ENCODE measurements around the gene HIGD1A.

Gene HIGD1A

DNA sequence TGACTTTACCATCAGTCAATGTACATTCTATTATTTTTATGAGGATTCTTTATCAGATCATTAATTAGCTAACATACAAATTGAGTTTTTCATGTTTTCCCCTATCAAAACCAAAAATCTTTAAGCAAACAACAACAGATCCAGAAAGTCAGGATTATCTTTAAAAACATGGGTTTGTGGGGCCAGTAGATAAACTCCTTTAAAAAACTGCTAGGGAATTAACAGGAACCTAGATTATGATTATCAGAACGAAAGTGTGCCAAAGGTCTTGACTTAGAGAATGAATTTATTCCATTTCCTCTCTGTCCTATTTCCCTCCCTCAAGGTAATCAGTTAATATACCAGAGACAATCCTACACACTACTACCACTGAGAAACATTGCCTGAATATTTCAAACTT, 18.1 kb downstream of the HIGD1A start:
- ATAC-seq = no peak
- TF ChIP-seq CSDC2 (CRISPR knock-in tag; IDR thresholded peaks at IDR 0.05) (no peak), TOX (CRISPR knock-in tag; IDR thresholded peaks at IDR 0.05; ENCODE audit: borderline replicate concordance) (no peak), BACH2 (CRISPR knock-in tag; IDR thresholded peaks at IDR 0.05; ENCODE audit: borderline replicate concordance) (no peak), PPARA (CRISPR knock-in tag; IDR thresholded peaks at IDR 0.05; ENCODE audit: borderline replicate concordance) (no peak), ISL1 (CRISPR knock-in tag; IDR thresholded peaks at IDR 0.05) (no peak), ARNTL (CRISPR knock-in tag; IDR thresholded peaks at IDR 0.05; ENCODE audit: borderline replicate concordance, low read depth) (no peak), SNAI2 (CRISPR knock-in tag; IDR thresholded peaks at IDR 0.05) (no peak), ESRRG (CRISPR knock-in tag; IDR thresholded peaks at IDR 0.05) (no peak), ZFP3 (CRISPR knock-in tag; IDR thresholded peaks at IDR 0.05) (no peak), RARB (CRISPR knock-in tag; IDR thresholded peaks at IDR 0.05) (no peak), ZFP30 (CRISPR knock-in tag; IDR thresholded peaks at IDR 0.05) (no peak), ZNF565 (CRISPR knock-in tag; conservative IDR thresholded peaks at IDR 0.05; ENCODE audit: low read depth) (no peak), OSR1 (CRISPR knock-in tag; IDR thresholded peaks at IDR 0.05) (no peak)
- TF ChIP-seq, protein P1, sequence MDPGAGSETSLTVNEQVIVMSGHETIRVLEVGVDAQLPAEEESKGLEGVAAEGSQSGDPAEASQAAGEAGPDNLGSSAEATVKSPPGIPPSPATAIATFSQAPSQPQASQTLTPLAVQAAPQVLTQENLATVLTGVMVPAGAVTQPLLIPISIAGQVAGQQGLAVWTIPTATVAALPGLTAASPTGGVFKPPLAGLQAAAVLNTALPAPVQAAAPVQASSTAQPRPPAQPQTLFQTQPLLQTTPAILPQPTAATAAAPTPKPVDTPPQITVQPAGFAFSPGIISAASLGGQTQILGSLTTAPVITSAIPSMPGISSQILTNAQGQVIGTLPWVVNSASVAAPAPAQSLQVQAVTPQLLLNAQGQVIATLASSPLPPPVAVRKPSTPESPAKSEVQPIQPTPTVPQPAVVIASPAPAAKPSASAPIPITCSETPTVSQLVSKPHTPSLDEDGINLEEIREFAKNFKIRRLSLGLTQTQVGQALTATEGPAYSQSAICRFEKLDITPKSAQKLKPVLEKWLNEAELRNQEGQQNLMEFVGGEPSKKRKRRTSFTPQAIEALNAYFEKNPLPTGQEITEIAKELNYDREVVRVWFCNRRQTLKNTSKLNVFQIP (CRISPR knock-in tag; IDR thresholded peaks at IDR 0.05; ENCODE audit: borderline replicate concordance, low read depth) = no peak
- TF ChIP-seq, protein P2, sequence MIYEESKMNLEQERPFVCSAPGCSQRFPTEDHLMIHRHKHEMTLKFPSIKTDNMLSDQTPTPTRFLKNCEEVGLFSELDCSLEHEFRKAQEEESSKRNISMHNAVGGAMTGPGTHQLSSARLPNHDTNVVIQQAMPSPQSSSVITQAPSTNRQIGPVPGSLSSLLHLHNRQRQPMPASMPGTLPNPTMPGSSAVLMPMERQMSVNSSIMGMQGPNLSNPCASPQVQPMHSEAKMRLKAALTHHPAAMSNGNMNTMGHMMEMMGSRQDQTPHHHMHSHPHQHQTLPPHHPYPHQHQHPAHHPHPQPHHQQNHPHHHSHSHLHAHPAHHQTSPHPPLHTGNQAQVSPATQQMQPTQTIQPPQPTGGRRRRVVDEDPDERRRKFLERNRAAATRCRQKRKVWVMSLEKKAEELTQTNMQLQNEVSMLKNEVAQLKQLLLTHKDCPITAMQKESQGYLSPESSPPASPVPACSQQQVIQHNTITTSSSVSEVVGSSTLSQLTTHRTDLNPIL (CRISPR knock-in tag; IDR thresholded peaks at IDR 0.05; ENCODE audit: low read depth) = no peak
- TF ChIP-seq, protein P3, sequence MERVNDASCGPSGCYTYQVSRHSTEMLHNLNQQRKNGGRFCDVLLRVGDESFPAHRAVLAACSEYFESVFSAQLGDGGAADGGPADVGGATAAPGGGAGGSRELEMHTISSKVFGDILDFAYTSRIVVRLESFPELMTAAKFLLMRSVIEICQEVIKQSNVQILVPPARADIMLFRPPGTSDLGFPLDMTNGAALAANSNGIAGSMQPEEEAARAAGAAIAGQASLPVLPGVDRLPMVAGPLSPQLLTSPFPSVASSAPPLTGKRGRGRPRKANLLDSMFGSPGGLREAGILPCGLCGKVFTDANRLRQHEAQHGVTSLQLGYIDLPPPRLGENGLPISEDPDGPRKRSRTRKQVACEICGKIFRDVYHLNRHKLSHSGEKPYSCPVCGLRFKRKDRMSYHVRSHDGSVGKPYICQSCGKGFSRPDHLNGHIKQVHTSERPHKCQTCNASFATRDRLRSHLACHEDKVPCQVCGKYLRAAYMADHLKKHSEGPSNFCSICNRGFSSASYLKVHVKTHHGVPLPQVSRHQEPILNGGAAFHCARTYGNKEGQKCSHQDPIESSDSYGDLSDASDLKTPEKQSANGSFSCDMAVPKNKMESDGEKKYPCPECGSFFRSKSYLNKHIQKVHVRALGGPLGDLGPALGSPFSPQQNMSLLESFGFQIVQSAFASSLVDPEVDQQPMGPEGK (CRISPR knock-in tag; IDR thresholded peaks at IDR 0.05; ENCODE audit: borderline replicate concordance) = no peak
- TF ChIP-seq, protein P4, sequence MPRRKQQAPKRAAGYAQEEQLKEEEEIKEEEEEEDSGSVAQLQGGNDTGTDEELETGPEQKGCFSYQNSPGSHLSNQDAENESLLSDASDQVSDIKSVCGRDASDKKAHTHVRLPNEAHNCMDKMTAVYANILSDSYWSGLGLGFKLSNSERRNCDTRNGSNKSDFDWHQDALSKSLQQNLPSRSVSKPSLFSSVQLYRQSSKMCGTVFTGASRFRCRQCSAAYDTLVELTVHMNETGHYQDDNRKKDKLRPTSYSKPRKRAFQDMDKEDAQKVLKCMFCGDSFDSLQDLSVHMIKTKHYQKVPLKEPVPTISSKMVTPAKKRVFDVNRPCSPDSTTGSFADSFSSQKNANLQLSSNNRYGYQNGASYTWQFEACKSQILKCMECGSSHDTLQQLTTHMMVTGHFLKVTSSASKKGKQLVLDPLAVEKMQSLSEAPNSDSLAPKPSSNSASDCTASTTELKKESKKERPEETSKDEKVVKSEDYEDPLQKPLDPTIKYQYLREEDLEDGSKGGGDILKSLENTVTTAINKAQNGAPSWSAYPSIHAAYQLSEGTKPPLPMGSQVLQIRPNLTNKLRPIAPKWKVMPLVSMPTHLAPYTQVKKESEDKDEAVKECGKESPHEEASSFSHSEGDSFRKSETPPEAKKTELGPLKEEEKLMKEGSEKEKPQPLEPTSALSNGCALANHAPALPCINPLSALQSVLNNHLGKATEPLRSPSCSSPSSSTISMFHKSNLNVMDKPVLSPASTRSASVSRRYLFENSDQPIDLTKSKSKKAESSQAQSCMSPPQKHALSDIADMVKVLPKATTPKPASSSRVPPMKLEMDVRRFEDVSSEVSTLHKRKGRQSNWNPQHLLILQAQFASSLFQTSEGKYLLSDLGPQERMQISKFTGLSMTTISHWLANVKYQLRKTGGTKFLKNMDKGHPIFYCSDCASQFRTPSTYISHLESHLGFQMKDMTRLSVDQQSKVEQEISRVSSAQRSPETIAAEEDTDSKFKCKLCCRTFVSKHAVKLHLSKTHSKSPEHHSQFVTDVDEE (CRISPR knock-in tag; IDR thresholded peaks at IDR 0.05) = no peak

DNA sequence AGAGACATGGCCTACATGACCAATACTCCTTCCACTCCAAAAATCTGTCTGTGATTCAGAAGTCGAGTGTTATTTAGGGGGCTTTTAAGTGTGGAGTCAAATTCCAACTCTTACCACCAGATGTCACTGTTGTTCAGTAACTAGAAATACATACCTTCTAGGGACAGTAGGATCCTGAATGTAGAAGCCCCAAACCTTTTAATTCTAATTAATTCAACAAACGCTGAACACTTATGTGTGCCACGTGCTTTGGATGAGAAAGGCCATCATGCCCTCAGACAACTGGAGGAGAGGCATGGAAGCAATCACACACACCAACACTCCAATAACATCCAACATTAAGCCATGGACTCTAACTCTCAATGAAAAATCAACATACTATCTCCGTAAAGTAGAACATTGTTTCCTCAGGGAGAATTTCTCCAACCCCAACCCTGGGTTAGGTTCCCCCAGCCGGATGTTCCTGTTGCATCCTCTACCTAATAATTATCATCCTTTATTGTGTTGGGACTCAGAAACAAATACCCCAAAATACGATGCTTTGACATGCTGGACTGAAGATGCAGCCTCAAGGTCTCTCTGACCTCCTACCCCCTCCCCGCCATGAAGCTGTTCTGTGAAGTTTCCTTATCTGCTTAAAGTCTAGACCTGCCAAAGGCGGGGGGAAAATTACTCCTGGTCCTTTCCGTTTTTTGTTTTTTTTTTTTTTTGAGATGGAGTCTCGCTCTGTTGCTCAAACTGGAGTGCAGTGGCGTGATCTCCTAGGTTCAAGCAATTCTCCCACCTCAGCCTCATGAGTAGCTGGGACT, 23.2 kb downstream of the HIGD1A start:
- TF ChIP-seq, protein P5, sequence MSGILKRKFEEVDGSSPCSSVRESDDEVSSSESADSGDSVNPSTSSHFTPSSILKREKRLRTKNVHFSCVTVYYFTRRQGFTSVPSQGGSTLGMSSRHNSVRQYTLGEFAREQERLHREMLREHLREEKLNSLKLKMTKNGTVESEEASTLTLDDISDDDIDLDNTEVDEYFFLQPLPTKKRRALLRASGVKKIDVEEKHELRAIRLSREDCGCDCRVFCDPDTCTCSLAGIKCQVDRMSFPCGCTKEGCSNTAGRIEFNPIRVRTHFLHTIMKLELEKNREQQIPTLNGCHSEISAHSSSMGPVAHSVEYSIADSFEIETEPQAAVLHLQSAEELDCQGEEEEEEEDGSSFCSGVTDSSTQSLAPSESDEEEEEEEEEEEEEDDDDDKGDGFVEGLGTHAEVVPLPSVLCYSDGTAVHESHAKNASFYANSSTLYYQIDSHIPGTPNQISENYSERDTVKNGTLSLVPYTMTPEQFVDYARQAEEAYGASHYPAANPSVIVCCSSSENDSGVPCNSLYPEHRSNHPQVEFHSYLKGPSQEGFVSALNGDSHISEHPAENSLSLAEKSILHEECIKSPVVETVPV (CRISPR knock-in tag; IDR thresholded peaks at IDR 0.05) = no peak
- TF ChIP-seq ZNF70 (CRISPR knock-in tag; IDR thresholded peaks at IDR 0.05) = no peak
- TF ChIP-seq ARNTL (CRISPR knock-in tag; IDR thresholded peaks at IDR 0.05; ENCODE audit: borderline replicate concordance, low read depth) = no peak
- peak; percentile 97 for ATAC-seq

DNA sequence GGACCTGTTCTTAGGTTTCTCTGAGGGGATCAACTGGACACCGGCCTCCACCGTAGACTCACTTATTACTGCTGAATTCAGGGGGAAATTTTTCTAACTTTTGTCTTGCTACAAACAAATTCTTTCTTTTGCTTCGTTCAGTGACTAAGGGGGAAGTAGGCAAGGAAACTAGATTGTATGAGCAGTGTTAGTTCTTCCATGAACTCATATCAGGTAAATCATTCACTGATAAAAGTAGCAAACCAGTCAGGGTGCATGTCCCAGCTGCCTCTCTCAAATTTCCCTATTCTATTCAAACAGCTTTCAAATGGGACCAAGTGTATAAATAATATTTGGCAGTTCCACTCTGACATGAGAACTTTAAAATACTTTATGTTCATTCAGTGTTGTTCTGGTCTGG, 23.9 kb downstream of the HIGD1A start:
- ATAC-seq = no peak
- TF ChIP-seq OSR1 (CRISPR knock-in tag; IDR thresholded peaks at IDR 0.05) = no peak
- TF ChIP-seq, protein P2 (CRISPR knock-in tag; IDR thresholded peaks at IDR 0.05; ENCODE audit: low read depth) = no peak
- no peak for TF ChIP-seq PPARA (CRISPR knock-in tag; IDR thresholded peaks at IDR 0.05; ENCODE audit: borderline replicate concordance)
